Right atrium auricular region (tissue), 2 donors: ENCODE measurements around the gene CHRM2. TPM values are rescaled to one million over a fixed set of nuclear protein-coding genes. Genes with fewer than 3 reads are reported as not detected.

ENCODE experiments used
- DNase-seq: peaks from one replicate; pipeline ENCODE4 v3.0.0-alpha.2; 2019; ENCODE audit warnings: low spot score
- H3K27ac ChIP-seq, 2 donors: fragments of 200-600 bp; sonication (generic); 1 replicate in 1 of 2; 2 replicates in 1 of 2; pipeline ENCODE4 v1.5.1; 2016 to 2019
- H3K27me3 ChIP-seq, 2 donors: fragments of 200-600 bp; sonication (generic); one replicate each; pipeline versions ENCODE4 v1.5.1 to v1.6.0; 2017 to 2019
- H3K36me3 ChIP-seq: fragments of 200-600 bp; sonication (generic); one replicate; pipeline ENCODE4 v1.5.1; 2016
- H3K4me1 ChIP-seq, 2 donors: fragments of 200-600 bp; sonication (generic); one replicate each; pipeline versions ENCODE4 v1.5.1 to v1.6.0; 2017 to 2019
- H3K4me3 ChIP-seq, 2 donors: fragments of 200-600 bp; sonication (generic); 1 replicate in 1 of 2; 2 replicates in 1 of 2; pipeline ENCODE4 v1.5.1; 2017 to 2019; ENCODE audit warnings: mild to moderate bottlenecking in 1 of 2, moderate library complexity in 1 of 2
- H3K9me3 ChIP-seq, 2 donors: fragments of 200-600 bp; sonication (generic); one replicate each; pipeline ENCODE4 v1.5.1; 2019
- total RNA-seq, 2 donors: library from RNA; depleted of rRNA; stranded (reverse); fragments of >200 nt; gene quantifications; one replicate each; pipeline ENCODE4 v1.1.0, GENCODE V29; 2016
- TF ChIP-seq, protein P1 (sequence below), 2 donors: fragments of 200-600 bp; sonication (generic); IDR thresholded peaks; one replicate each; pipeline ENCODE4 v1.5.1; 2019; ENCODE audit warnings: antibody characterized with exemption in 2 of 2

CHRM2 gene
- total RNA-seq, 2 donors from 2014 or later = 55.3 to 123 TPM

DNA sequence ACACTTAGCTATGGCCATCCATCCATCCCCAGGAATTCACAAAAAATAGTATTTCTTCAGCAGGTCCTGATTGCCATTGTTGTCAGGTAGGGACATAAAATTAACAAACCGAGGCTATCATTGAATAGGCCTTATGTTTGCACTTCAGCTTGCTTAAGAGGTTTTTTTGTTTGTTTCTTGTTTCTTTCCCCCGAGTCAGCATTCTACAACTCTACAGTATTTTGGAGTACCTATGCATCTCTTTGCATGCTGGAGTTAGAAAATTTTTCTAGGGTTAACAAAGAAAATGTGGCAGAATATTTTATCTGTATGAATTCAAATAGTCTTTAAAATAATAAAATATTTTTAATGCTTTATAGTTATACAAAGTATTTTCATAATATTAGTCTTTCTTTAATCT is 26.3 kb downstream of the CHRM2 start:
- H3K27ac ChIP-seq = no peak overlapping the region
- H3K9me3 ChIP-seq = no peaks in the 10 kb centered on the region
- no peak for DNase-seq
- TF ChIP-seq, protein P1, sequence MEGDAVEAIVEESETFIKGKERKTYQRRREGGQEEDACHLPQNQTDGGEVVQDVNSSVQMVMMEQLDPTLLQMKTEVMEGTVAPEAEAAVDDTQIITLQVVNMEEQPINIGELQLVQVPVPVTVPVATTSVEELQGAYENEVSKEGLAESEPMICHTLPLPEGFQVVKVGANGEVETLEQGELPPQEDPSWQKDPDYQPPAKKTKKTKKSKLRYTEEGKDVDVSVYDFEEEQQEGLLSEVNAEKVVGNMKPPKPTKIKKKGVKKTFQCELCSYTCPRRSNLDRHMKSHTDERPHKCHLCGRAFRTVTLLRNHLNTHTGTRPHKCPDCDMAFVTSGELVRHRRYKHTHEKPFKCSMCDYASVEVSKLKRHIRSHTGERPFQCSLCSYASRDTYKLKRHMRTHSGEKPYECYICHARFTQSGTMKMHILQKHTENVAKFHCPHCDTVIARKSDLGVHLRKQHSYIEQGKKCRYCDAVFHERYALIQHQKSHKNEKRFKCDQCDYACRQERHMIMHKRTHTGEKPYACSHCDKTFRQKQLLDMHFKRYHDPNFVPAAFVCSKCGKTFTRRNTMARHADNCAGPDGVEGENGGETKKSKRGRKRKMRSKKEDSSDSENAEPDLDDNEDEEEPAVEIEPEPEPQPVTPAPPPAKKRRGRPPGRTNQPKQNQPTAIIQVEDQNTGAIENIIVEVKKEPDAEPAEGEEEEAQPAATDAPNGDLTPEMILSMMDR (IDR thresholded peaks at IDR 0.05) = no peak
- peaks cover 0 to 4% of the 10 kb centered on the region in 2 donors for H3K4me1 ChIP-seq
- H3K4me3 ChIP-seq = no peak overlapping the region
- H3K27me3 ChIP-seq = no peaks in the 10 kb centered on the region
- peaks cover 10% of the 10 kb centered on the region for H3K36me3 ChIP-seq

DNA sequence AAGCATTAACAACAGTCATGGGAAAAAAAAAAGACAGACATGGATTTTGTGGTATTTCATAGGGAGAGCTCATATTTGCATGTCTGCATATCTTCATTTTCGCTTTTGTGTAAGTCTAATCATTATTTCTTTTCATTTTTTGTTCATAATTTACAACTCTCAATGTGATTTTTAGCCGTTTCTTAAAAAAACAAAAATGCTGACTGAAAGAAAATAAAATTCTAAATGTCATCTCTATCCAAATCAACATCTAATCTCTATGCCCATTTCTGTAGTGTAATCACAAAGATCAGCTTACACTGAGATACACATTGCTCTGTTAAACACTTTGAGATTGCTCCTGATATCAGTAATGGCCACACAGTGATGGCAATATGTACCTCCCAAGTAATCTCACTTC is 29.2 kb downstream of the CHRM2 start:
- Histone ChIP-seq H3K9me3 (no peaks in the 10 kb centered on the region), H3K27me3 (no peaks in the 10 kb centered on the region), H3K4me3 (no peak overlapping the region), H3K4me1 (no peaks in the 10 kb centered on the region), H3K36me3 (peaks cover 10% of the 10 kb centered on the region), H3K27ac (peak overlapping the region in 1 of 2 donors; percentile 75)
- no peak for DNase-seq
- TF ChIP-seq, protein P1 (IDR thresholded peaks at IDR 0.05) = no peak

DNA sequence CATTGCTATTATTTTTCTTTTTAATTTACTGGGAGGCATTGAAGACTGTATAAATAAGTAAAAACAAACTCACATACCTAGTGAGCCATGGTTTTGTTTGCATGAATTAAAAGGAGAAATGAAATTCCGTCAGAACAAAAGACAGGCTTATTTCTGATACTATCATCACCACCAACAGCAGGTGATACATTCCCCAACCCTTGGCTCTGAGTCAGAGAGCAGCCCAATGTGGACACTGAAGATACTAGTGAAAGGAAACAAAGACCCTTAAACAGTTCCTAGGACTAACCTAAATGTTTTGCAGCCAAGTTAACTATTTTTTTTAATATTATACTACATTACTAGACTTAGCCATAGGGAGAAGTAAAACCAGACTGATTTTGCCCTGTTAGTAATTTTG is 31.6 kb downstream of the CHRM2 start:
- TF ChIP-seq, protein P1 (IDR thresholded peaks at IDR 0.05) = no peak
- Histone ChIP-seq H3K27me3 (no peaks in the 10 kb centered on the region), H3K36me3 (no peaks in the 10 kb centered on the region), H3K27ac (peak overlapping the region in 1 of 2 donors; percentile 75), H3K9me3 (no peaks in the 10 kb centered on the region), H3K4me1 (no peaks in the 10 kb centered on the region), H3K4me3 (no peak overlapping the region)
- DNase-seq = no peak

DNA sequence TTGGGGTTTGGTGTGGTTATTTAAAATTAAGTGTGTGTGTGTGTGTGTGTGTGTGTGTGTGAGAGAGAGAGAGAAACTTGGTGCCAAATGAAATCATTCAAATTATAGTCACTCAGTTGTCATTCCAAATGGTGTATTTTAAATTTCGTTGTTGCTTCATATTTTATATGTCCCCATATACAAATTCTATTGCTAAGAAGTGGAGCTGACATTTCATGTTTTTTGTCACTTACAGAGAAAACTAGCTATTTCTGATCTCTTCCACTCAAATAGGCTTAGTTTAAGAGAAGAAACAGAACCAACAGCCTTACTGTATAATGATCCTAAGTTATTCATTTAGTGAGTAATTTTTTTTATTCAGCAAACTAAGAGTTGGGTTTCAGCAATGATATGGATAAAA is 42.3 kb downstream of the CHRM2 start:
- no peaks in the 10 kb centered on the region for H3K27me3 ChIP-seq
- H3K4me1 ChIP-seq = no peaks in the 10 kb centered on the region
- no peaks in the 10 kb centered on the region for H3K9me3 ChIP-seq
- TF ChIP-seq, protein P1 (IDR thresholded peaks at IDR 0.05) = no peak
- H3K27ac ChIP-seq = peak overlapping the region in 1 of 2 donors; percentile 61
- DNase-seq = no peak
- no peak overlapping the region for H3K4me3 ChIP-seq
- no peaks in the 10 kb centered on the region for H3K36me3 ChIP-seq

DNA sequence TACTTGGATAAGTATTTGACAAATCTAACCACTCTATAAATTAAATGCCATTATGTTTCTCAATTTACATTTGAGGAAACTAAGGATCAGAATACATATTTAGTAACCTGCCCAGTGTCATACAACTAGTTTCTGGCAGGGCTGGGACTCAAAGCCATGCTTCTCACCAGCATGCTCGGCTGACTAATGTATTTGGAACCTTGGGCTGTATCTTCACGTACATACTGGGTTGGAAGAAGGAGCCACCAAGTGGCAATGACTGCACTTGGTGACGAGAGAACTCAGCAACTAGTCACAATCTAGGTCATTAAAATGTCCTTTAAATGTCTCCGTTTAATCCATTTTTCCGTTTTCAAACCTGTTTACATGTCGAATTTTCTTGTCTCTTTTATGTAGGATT is 42.9 kb downstream of the CHRM2 start:
- Histone ChIP-seq H3K27me3 (no peaks in the 10 kb centered on the region), H3K4me1 (no peaks in the 10 kb centered on the region), H3K27ac (peak overlapping the region in 1 of 2 donors; percentile 61), H3K36me3 (no peaks in the 10 kb centered on the region), H3K9me3 (no peaks in the 10 kb centered on the region), H3K4me3 (no peak overlapping the region)
- no peak for DNase-seq
- TF ChIP-seq, protein P1 (IDR thresholded peaks at IDR 0.05) = no peak

DNA sequence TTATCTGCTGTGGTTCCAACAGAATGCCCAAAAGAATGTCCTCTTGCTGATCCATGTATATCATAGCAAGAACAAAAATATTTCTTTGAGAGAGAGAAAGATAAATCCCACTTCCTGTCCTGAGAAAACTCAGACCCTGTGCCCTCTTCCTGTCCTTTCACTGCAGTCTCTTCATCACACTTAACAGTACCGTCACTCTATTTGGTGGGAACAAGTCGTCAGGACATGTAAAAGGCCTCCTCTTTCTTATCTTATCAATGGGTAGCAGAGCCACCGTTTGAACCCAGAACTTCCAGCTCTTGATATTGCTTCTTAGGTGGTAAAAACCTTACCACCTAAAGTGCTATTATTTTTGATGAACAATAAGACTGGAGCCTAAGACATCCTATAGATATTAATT is 43.9 kb downstream of the CHRM2 start:
- H3K4me3 ChIP-seq = no peak overlapping the region
- TF ChIP-seq, protein P1 (IDR thresholded peaks at IDR 0.05) = no peak
- H3K27me3 ChIP-seq = no peaks in the 10 kb centered on the region
- H3K9me3 ChIP-seq = no peaks in the 10 kb centered on the region
- no peak for DNase-seq
- no peaks in the 10 kb centered on the region for H3K4me1 ChIP-seq
- no peaks in the 10 kb centered on the region for H3K36me3 ChIP-seq
- peak overlapping the region in 1 of 2 donors; percentile 61 for H3K27ac ChIP-seq
